GM12874 (cell line): ENCODE measurements around the gene PAM16.

Source experiments
- TF ChIP-seq, protein P1 (sequence below): IDR thresholded peaks from 2 replicates; pipeline ENCODE4 v1.5.1; 2011; ENCODE audit warnings: low read depth, mild to moderate bottlenecking, control low read depth, low read length, moderate library complexity; ENCODE audit not compliant: insufficient read depth

The PAM16 gene

DNA sequence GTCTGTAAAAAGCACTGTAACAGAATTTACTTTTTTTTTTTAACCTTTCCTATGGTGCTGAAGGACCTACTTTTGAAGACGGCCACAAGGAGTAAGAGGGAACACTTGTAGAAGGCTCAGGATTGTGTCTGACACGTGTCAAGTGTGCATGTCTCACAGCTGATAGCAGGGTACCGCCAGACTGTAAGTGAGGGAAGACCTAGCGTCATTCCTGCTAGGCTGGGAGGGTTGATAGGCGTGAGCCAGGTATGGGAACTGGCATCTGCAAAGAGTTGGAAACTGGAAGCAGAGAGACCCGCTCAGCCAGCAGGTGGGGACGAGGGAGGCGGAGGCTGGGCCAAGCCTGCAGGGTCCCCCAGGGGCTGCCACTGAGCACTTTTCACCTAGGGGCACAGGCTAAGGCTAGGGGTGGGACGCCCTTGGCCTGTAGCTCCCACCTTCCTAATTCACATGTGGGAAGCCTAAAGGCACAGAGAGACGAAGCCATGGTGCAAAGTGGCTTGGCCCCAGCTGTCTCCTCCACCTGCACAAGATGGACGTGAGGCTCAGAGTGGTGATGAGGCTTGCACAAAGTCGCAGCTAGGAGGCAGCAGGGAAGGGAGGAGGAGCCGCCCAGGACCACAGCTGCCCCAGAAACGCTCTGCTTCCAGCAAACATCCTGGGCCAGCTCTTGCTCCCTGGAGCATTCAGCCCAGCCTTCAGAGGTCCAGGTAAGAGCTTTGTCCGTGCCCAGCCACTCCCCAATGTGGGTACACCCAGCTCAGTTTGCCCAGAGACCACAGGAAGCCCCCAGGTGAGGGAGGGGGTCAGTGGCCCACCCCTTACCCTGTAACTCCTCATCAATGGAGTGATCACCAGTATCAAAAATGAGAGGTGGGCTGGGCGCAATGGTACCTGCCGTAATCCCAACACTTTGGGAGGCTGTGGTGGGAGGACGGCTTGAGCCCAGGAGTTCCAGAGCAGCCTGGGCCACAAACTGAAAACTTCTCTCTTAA lies 39.4 kb upstream of the PAM16 start:
- TF ChIP-seq, protein P1, sequence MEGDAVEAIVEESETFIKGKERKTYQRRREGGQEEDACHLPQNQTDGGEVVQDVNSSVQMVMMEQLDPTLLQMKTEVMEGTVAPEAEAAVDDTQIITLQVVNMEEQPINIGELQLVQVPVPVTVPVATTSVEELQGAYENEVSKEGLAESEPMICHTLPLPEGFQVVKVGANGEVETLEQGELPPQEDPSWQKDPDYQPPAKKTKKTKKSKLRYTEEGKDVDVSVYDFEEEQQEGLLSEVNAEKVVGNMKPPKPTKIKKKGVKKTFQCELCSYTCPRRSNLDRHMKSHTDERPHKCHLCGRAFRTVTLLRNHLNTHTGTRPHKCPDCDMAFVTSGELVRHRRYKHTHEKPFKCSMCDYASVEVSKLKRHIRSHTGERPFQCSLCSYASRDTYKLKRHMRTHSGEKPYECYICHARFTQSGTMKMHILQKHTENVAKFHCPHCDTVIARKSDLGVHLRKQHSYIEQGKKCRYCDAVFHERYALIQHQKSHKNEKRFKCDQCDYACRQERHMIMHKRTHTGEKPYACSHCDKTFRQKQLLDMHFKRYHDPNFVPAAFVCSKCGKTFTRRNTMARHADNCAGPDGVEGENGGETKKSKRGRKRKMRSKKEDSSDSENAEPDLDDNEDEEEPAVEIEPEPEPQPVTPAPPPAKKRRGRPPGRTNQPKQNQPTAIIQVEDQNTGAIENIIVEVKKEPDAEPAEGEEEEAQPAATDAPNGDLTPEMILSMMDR = no peak

- TF ChIP-seq, protein P1 = no peak
These were observed 38.2 kb upstream of the PAM16 start for GRCh38 chr16:4389051-4389955.

DNA sequence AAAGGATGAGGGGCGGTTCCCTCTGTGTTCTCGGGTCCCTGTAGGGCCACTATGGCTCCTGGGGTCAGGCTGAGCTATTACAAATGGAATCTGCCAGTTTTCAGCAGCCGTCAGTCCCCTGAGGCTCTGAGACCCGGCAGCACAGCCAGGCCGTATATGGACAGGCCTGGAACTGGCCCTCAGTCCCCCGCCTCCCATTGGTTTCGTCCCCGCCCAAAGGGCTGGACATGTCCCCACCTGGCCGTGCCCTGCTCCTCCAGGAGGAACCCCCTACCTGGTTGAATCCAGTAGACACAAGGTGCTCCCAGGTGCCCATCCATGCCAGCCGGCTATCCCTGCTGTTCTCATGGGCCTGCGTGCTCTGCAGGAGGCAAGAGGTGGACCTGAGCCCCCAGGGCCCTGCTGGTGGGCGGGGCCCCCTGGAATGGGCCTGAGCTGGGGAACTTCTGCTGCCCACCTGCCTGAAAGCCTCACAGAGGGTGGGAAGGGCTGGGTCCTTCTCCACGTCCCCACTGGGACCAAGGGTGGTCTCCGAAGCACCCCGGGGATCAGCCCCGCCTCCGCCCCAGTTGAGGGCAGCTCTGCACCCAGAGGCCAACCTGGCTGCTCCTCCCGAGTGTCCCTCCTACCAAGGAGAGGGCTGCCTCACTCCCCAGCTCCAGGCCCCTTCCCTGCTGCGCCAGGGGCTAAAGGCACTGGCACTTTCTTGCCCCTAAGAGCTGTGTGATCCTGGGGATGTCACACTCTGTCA lies 37.3 kb upstream of the PAM16 start:
- TF ChIP-seq, protein P1 = no peak

- TF ChIP-seq, protein P1 = no peak
These were observed 36.7 kb upstream of the PAM16 start for GRCh38 chr16:4387781-4388180.

GRCh38 chr16:4386951-4387565 lies 35.9 kb upstream of the PAM16 start:
- TF ChIP-seq, protein P1 = no peak

DNA sequence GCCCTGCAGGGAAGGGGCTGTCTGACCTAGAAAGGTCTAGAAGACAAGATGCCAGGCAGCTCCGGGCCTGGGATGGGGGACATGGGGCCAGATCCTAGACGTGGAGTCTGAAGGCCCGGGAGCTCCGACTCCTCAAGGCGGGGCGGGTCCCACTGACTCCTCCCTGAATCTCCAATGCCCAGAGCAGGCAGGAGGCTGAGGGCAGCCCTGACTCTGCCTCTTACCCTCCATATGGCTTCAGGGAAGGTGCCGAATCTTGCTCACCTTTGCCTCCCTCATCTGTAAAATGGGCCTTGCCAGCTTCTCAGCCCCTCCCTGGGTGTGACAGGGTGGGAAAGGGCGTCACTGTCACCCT lies 35.3 kb upstream of the PAM16 start:
- TF ChIP-seq, protein P1 = no peak
